Colonic mucosa (tissue), 4 donors: ENCODE data around the gene TSFM. TPM values are rescaled to one million over a fixed set of nuclear protein-coding genes. Genes with fewer than 3 reads are reported as not detected.
A peak's percentile ranks its signal among the peaks of the same experiment; 100 is the strongest.
"Not testable (repeated sequence)": the region's sequence is repeated elsewhere in the genome, so short reads cannot be mapped to it uniquely, and the experiment has no call there.

Experiments used
- DNase-seq: peaks from one replicate; pipeline ENCODE4 v3.0.0-alpha.2; 2020
- H3K27ac ChIP-seq: fragments of 200-600 bp; one replicate; pipeline ENCODE4 v1.8.0; 2021
- H3K27me3 ChIP-seq: fragments of 200-600 bp; one replicate; pipeline ENCODE4 v1.8.0; 2021
- H3K36me3 ChIP-seq: fragments of 200-600 bp; one replicate; pipeline ENCODE4 v1.8.0; 2021
- H3K4me1 ChIP-seq: fragments of 200-600 bp; one replicate; pipeline ENCODE4 v1.8.0; 2021; ENCODE audit warnings: mild to moderate bottlenecking
- H3K4me3 ChIP-seq: fragments of 200-600 bp; one replicate; pipeline ENCODE4 v1.8.0; 2021
- H3K9ac ChIP-seq, 2 donors: one replicate each; pipeline ENCODE4 v1.7.0; 2013; ENCODE audit warnings: control low read depth in 2 of 2, low read depth in 2 of 2, low read length in 2 of 2
- H3K9me3 ChIP-seq: fragments of 200-600 bp; one replicate; pipeline ENCODE4 v1.8.0; 2021
- CTCF ChIP-seq: fragments of 200-600 bp; IDR thresholded peaks from one replicate; pipeline ENCODE4 v1.8.0; 2022; ENCODE audit warnings: antibody characterized with exemption, mild to moderate bottlenecking
- intact Hi-C: fragments of 100-400 bp; cut with DNase I; formaldehyde crosslinking; loops from one replicate; pipeline ENCODE4 v1.14.1; 2022
- total RNA-seq, 2 donors: library from RNA; stranded (reverse); fragmentation: NEBNext Ultra II Directional in 1 of 2; extraction: Animal tissue kit (Norgen Biotek cat#: 25700) in 1 of 2; gene quantifications; one replicate each; pipeline ENCODE4 v1.2.1, GENCODE V29; 2021
- donor health status: healthy.
- donor health status: DM: no; HTN: no; CAD: no.
- donor health status: DM: no; HTN: no; CAD: no.

Gene TSFM
- total RNA-seq, 2 donors from 2014 or later, result 35.6 to 68.9 TPM

GRCh38 chr12:57816855-57817151 is 34.2 kb downstream of the TSFM start:
- Histone ChIP-seq H3K4me3 (no peak overlapping the region), H3K4me1 (peaks cover 10% of the 10 kb centered on the region), H3K36me3 (peaks cover 4% of the 10 kb centered on the region), H3K27me3 (no peaks in the 10 kb centered on the region), H3K9ac (no peak overlapping the region), H3K27ac (peak overlapping the region; percentile 28), H3K9me3 (no peaks in the 10 kb centered on the region)
- TF ChIP-seq CTCF, result no peak
- intact Hi-C loops, result no loop called here
- DNase-seq, result no peak

GRCh38 chr12:57817261-57817989 is 34.8 kb downstream of the TSFM start:
- Histone ChIP-seq H3K9me3 (no peaks in the 10 kb centered on the region), H3K27me3 (no peaks in the 10 kb centered on the region), H3K4me3 (no peak overlapping the region), H3K9ac (no peak overlapping the region), H3K36me3 (peaks cover 6% of the 10 kb centered on the region), H3K4me1 (peaks cover 10% of the 10 kb centered on the region), H3K27ac (peak overlapping the region; percentile 28)
- no peak for DNase-seq
- TF ChIP-seq CTCF, result no peak
- intact Hi-C loops, result no loop called here

GRCh38 chr12:57817990-57818331 is 35.4 kb downstream of the TSFM start:
- H3K27me3 ChIP-seq, H3K4me3 ChIP-seq, H3K27ac ChIP-seq, intact Hi-C loops, DNase-seq, H3K9me3 ChIP-seq, H3K9ac ChIP-seq: not testable (repeated sequence)
- H3K4me1 ChIP-seq, result peaks cover 10% of the 10 kb centered on the region
- H3K36me3 ChIP-seq, result peaks cover 12% of the 10 kb centered on the region

- not testable (repeated sequence) for H3K27ac ChIP-seq
- H3K4me1 ChIP-seq, result peaks cover 10% of the 10 kb centered on the region
Measured at GRCh38 chr12:57820119-57820518, 37.5 kb downstream of the TSFM start.

GRCh38 chr12:57821015-57821414 is 38.4 kb downstream of the TSFM start:
- Histone ChIP-seq H3K4me1 (peaks cover 10% of the 10 kb centered on the region), H3K36me3 (peaks cover 40% of the 10 kb centered on the region)
- H3K9me3 ChIP-seq, H3K27ac ChIP-seq, H3K9ac ChIP-seq, H3K27me3 ChIP-seq, H3K4me3 ChIP-seq, intact Hi-C loops, DNase-seq: not testable (repeated sequence)

More at GRCh38 chr12:57820119-57820518, 37.5 kb downstream of the TSFM start:
- intact Hi-C loops, DNase-seq, H3K9me3 ChIP-seq, H3K27me3 ChIP-seq, H3K9ac ChIP-seq, H3K4me3 ChIP-seq: not testable (repeated sequence)
- H3K36me3 ChIP-seq, result peaks cover 32% of the 10 kb centered on the region

- Histone ChIP-seq H3K9me3 (no peaks in the 10 kb centered on the region), H3K36me3 (peaks cover 46% of the 10 kb centered on the region), H3K4me1 (peaks cover 10% of the 10 kb centered on the region), H3K27ac (no peak overlapping the region), H3K27me3 (no peaks in the 10 kb centered on the region), H3K9ac (no peak overlapping the region), H3K4me3 (no peak overlapping the region)
- intact Hi-C loops, result no loop called here
- no peak for DNase-seq
- no peak for TF ChIP-seq CTCF
Measured at GRCh38 chr12:57821474-57822214, 39.1 kb downstream of the TSFM start.
